ENCODE data around the gene HMCN1. TPM values are rescaled to one million over a fixed set of nuclear protein-coding genes. Genes with fewer than 3 reads are reported as not detected.

HMCN1 gene
- total RNA-seq, 1 donor from 2014 or later = 80.0 TPM

DNA sequence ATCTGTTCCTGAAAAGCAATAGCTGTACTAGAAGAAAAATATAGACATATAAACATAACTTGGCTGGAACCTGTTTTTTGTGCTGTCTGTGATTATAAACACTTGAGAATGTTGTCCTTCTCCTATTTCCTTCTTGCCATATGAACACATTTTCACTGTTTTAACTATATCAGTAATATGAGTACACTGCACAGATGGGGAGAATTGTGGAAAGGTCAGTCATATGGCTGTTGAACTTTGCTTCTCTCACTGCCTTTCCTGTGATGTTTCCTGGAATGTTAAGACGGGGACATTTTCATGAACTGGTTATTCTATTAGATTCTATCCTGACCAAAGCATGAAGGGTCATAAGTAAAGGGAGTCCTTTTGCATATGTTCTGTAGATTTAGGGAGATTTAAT is 24.9 kb downstream of the HMCN1 start:
- Mint-ChIP-seq H3K27me3 (ENCODE audit: low read depth) (no peaks in the 10 kb centered on the region), H3K4me3 (ENCODE audit: unreplicated experiment) (no peak overlapping the region), H3K9me3 (ENCODE audit: low read depth) (peaks cover under 1% of the 10 kb centered on the region), H3K36me3 (ENCODE audit: low read depth) (peaks cover 5% of the 10 kb centered on the region), H3K4me1 (ENCODE audit: low read depth) (peaks cover 30% of the 10 kb centered on the region), H3K27ac (ENCODE audit: unreplicated experiment) (no peak overlapping the region)
- no peak for DNase-seq (ENCODE audit: low spot score)
- TF ChIP-seq, protein P1, sequence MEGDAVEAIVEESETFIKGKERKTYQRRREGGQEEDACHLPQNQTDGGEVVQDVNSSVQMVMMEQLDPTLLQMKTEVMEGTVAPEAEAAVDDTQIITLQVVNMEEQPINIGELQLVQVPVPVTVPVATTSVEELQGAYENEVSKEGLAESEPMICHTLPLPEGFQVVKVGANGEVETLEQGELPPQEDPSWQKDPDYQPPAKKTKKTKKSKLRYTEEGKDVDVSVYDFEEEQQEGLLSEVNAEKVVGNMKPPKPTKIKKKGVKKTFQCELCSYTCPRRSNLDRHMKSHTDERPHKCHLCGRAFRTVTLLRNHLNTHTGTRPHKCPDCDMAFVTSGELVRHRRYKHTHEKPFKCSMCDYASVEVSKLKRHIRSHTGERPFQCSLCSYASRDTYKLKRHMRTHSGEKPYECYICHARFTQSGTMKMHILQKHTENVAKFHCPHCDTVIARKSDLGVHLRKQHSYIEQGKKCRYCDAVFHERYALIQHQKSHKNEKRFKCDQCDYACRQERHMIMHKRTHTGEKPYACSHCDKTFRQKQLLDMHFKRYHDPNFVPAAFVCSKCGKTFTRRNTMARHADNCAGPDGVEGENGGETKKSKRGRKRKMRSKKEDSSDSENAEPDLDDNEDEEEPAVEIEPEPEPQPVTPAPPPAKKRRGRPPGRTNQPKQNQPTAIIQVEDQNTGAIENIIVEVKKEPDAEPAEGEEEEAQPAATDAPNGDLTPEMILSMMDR (IDR thresholded peaks at IDR 0.05) = no peak

DNA sequence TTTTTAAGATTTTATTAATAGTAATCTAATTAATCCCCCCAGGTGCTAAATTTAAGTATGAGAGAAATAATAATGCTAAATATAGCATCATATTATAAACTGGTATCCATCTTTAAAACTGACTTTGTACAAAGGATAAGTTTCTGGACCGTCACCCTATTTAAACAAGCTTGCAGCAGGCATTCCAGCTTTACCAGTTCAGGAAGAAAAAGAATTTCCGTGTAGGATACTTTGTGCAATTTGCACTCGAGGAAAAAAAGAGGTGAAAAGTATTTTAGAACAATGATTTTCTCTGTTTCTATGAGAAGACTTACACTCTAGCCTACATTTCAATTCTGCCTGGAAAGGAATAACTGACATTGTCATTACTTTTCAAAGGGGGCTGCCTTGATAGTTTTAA is 27.6 kb downstream of the HMCN1 start:
- TF ChIP-seq, protein P1 (IDR thresholded peaks at IDR 0.05) = no peak
- no peaks in the 10 kb centered on the region for H3K9me3 Mint-ChIP-seq (ENCODE audit: low read depth)
- no peak for DNase-seq (ENCODE audit: low spot score)

GRCh38 chr1:185767508-185768120 is 33.4 kb downstream of the HMCN1 start:
- DNase-seq (ENCODE audit: low spot score) = no peak
- Mint-ChIP-seq H3K36me3 (ENCODE audit: low read depth) (peaks cover 14% of the 10 kb centered on the region), H3K4me1 (ENCODE audit: low read depth) (peaks cover 11% of the 10 kb centered on the region), H3K9me3 (ENCODE audit: low read depth) (no peaks in the 10 kb centered on the region), H3K27ac (ENCODE audit: unreplicated experiment) (no peak overlapping the region), H3K27me3 (ENCODE audit: low read depth) (no peaks in the 10 kb centered on the region), H3K4me3 (ENCODE audit: unreplicated experiment) (no peak overlapping the region)
- TF ChIP-seq, protein P1 (IDR thresholded peaks at IDR 0.05) = no peak

More for the DNA sequence above, 27.6 kb downstream of the HMCN1 start:
- Mint-ChIP-seq H3K4me3 (ENCODE audit: unreplicated experiment) (no peak overlapping the region), H3K4me1 (ENCODE audit: low read depth) (peaks cover 30% of the 10 kb centered on the region), H3K27me3 (ENCODE audit: low read depth) (no peaks in the 10 kb centered on the region), H3K36me3 (ENCODE audit: low read depth) (peaks cover 7% of the 10 kb centered on the region), H3K27ac (ENCODE audit: unreplicated experiment) (no peak overlapping the region)

GRCh38 chr1:185768371-185768770 is 34.2 kb downstream of the HMCN1 start:
- Mint-ChIP-seq H3K4me1 (ENCODE audit: low read depth) (peaks cover 6% of the 10 kb centered on the region), H3K4me3 (ENCODE audit: unreplicated experiment) (no peak overlapping the region)

DNA sequence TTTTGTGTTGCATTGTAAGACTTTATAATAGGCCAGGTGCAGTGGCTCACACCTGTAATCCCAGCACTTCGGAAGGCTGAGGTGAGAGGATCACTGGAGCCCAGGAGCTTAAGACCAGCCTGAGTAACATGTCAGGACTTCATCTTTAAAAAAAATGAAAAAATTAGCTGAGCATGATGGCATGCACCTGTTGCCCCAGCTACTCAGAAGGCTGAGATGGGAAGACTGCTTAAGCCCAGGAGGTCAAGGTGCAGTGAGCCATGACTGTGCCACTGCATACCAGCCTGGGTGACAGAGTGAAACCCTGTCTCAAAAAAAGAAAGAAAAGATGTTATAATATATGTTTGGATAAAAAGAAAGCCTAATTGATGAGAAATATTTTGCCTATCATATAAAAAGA is 34.9 kb downstream of the HMCN1 start:
- Mint-ChIP-seq H3K4me3 (ENCODE audit: unreplicated experiment) (no peak overlapping the region), H3K27ac (ENCODE audit: unreplicated experiment) (no peak overlapping the region), H3K27me3 (ENCODE audit: low read depth) (no peaks in the 10 kb centered on the region), H3K36me3 (ENCODE audit: low read depth) (peaks cover 10% of the 10 kb centered on the region), H3K4me1 (ENCODE audit: low read depth) (peaks cover 10% of the 10 kb centered on the region), H3K9me3 (ENCODE audit: low read depth) (no peaks in the 10 kb centered on the region)
- no peak for DNase-seq (ENCODE audit: low spot score)
- TF ChIP-seq, protein P1 (IDR thresholded peaks at IDR 0.05) = no peak

More at GRCh38 chr1:185768371-185768770, 34.2 kb downstream of the HMCN1 start:
- no peaks in the 10 kb centered on the region for H3K9me3 Mint-ChIP-seq (ENCODE audit: low read depth)
- no peaks in the 10 kb centered on the region for H3K27me3 Mint-ChIP-seq (ENCODE audit: low read depth)
- TF ChIP-seq, protein P1 (IDR thresholded peaks at IDR 0.05) = no peak
- peaks cover 10% of the 10 kb centered on the region for H3K36me3 Mint-ChIP-seq (ENCODE audit: low read depth)
- H3K27ac Mint-ChIP-seq (ENCODE audit: unreplicated experiment) = no peak overlapping the region
- DNase-seq (ENCODE audit: low spot score) = no peak

Measured in chondrocyte (in vitro differentiated cells).